ENCODE measurements around the gene DCAF8L2.
"Not testable (repeated sequence)": the region's sequence is repeated elsewhere in the genome, so short reads cannot be mapped to it uniquely, and the experiment has no call there.

The DCAF8L2 gene

GRCh38 chrX:27590044-27590443 is at the start of gene DCAF8L2:
Gene DCAF8L2, plus strand, starts transcription at chrX:27590344. Its CDS starts 156,552 bp downstream, at chrX:27746896.
- no peak for DNase-seq

DNA sequence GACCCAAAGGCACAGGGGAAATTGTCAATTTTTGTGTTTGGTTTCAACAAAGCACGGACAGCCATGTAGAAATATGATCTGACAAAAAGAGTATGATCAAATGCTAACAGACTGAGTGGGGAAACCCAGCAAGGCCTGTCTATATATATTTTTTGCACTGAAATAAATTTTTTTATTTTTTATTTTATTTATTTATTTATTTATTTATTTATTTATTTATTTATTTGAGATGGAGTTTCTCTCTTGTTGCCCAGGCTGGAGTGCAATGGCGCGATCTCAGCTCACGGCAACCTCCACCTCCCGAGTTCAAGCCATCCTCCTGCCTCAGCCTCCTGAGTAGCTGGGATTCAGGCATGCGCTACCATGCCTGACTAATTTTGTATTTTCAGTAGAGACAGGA is 49.0 kb upstream of the DCAF8L2 start:
- not testable (repeated sequence) for DNase-seq

GRCh38 chrX:27548624-27549023 is 41.5 kb upstream of the DCAF8L2 start:
- DNase-seq = no peak

DNA sequence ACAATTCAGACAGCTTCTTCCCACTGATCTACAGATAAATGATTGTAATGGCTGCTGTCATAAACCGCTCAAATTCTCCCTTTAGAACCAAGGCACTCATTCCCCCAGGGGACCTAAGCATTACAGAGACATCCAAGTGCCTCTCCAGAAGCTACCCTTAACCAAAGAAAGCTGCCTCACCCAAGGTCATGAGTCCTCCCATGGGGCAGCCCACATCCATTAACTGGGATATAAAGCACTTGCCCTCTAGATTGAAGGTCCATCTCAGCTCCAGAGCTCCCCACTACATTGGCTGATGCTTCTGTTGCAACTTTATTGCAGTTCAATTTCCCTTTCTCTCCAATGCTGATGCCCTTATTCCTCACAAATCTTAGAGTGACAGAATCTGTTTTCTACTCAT is 40.5 kb upstream of the DCAF8L2 start:
- DNase-seq = no peak

GRCh38 chrX:27555514-27555913 is 34.6 kb upstream of the DCAF8L2 start:
- DNase-seq = no peak

DNA sequence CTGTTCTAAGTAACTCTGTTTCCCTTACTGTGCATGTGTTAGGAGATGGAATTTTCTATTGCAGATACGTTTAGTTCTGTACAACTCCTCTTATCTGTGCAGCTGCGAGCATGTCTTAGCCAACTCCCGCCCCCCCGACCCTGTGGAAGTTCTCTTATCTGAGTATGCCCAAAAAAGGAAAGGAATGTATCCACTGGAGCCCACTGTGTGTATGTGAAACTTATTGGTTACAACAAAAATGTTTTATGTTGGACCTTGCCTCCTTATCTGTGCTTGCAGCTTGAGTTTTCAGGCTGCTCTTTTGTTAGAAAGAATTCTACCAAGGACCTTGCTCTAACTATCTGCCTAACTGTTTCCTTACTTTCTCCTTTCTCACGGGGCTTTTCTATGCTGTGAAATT is 24.2 kb upstream of the DCAF8L2 start:
- no peak for DNase-seq

- no peak for DNase-seq
Observed at GRCh38 chrX:27571164-27571563, 19.0 kb upstream of the DCAF8L2 start.

DNA sequence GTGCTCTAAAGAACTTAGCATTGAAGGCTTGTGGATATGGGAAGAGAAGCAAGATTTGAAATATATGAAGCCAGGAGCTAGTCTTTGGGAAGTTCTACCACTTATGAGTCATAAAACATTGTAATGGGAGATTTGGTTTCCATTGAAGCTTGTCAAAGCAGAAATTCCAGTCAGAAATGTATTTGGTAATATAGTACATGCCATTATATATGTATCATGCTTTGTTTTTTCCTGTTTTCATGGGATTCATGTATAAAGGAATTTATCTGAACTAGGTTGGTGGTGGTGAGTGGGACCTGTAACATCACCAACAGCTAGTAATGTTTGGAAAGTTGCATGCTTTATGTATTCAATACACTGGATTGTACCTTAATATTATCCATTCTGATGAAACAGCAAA is 14.6 kb upstream of the DCAF8L2 start:
- no peak for DNase-seq

- no peak for DNase-seq
Observed at GRCh38 chrX:27583976-27584375, 6.2 kb upstream of the DCAF8L2 start.

DNA sequence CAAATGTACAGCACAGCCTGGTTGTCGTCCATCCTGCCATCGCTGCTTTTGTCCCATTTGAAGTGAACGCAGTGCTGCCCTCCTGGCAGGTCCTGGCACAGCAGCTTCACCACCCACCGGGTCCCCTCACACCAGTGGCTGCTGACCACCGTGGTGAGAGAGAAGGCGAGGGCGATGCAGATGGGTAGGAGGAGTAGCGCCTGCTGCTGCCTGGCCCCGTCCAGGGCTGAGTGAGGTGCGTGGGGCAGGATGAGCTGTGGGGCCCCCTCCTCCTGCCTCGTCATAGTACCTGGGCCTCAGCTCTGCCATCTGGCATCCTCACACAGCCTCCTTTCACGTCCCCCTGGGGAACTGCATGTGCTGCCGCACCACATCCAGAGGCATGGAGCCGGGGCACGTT is 1.8 kb downstream of the DCAF8L2 start:
- DNase-seq = no peak

DNA sequence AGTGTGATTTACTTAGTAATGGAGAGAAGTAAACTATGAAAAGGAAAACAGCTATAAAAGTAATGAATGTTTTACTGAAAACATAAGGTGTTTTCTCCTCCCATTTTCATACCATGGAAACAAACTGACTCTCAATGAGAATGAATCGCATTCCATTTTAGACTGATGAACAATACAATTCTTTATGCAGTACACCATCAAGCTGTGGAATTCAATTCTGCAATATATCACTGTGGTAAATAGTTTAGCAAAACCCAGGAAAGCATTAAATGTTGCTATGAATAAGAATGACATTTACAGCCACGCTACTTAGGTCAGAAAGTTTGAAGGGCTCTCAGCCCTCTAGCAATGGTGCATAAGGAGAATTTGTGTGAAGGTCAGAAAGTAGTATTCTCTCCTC is 7.4 kb downstream of the DCAF8L2 start:
- no peak for DNase-seq

GRCh38 chrX:27598312-27598711 is 8.2 kb downstream of the DCAF8L2 start:
- no peak for DNase-seq

- DNase-seq = no peak
Observed at GRCh38 chrX:27599928-27600327, 9.8 kb downstream of the DCAF8L2 start.

- no peak for DNase-seq
Observed at GRCh38 chrX:27600686-27601085, 10.5 kb downstream of the DCAF8L2 start.

GRCh38 chrX:27608671-27609070 is 18.5 kb downstream of the DCAF8L2 start:
- DNase-seq = no peak

DNA sequence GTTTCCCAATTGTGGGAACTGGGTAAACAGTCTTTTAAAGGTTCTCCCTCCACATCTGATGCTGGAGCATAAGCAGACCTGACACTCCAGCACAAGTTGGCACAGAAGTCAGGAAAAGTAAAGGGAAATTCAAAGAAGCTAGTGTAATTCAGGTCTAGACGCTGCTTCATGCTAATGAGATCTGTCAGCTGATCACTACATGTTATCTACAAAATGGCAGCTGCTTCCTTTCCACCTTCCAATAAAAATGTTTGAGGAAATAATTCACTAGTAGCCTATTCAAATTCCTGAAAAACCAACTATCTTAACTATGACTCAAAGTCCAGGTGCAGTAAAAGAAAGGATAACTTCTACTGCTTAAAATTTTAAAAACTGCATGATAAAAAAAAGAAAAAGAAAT is 29.3 kb downstream of the DCAF8L2 start:
- DNase-seq = no peak

- DNase-seq = no peak
Observed at GRCh38 chrX:27619975-27620374, 29.8 kb downstream of the DCAF8L2 start.

GRCh38 chrX:27622883-27623282 is 32.7 kb downstream of the DCAF8L2 start:
- DNase-seq = no peak

GRCh38 chrX:27626066-27626465 is 35.9 kb downstream of the DCAF8L2 start:
- DNase-seq = no peak

DNA sequence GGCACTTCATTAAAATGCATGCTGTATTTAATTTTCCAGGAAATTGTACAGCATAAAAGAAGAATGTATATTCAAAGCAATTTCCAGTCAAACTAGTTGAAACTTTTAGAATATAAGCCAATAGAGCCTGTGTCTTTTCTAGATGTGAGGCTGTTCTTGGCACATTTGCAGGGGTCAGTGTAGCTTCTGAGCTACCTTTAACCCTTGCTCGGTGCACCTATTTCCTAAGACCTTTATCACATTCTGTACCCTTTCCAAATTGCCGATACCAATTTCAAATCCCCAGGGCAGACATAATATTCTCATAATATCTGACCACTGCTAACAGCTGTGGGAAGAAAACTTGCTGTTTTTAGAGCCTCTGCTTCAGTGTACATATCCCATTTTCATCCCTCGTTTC is 43.2 kb downstream of the DCAF8L2 start:
- DNase-seq = no peak

- DNase-seq = no peak
Observed at GRCh38 chrX:27656581-27656980, 66.4 kb downstream of the DCAF8L2 start.

DNA sequence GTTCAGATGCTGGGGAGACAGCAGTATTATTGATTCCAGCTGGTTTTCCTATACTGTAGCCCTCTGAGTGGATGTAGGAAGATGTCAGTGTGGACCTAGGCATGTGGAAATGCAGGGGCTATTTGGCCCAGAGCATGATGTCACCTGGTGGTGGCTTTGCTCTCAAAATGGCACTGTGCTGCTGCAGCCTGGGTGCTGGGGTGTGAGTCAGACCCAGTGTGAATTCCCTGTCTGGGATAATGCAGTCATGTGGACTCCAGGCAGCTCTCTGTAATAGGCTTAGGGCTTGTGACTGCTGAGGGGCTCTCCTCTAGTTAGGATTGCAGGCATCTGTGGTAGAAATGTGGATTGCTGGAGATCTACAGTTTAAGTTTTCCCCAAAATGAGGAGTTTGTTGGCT is 70.7 kb downstream of the DCAF8L2 start:
- DNase-seq = no peak

DNA sequence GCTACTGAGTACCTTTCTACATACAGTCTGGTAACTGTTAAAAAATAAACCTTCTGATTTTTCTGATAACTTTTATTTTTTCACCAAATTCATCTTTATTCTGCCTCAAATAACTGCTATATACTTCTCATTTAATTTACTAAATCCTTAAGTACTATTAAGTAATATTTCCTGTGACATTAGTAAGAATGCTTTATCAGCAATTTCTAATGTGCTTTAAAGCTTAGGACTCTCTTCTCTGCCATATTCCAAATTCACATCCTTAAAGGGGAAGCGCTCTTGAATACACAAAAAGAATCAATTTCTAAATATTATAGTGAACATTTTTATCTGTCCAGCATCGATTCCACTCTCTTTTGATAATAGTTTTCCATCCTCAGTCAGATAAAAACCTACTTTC is 81.1 kb downstream of the DCAF8L2 start:
- DNase-seq = no peak

GRCh38 chrX:27674491-27674890 is 84.3 kb downstream of the DCAF8L2 start:
- DNase-seq = no peak

- DNase-seq = no peak
Observed at GRCh38 chrX:27675493-27675892, 85.3 kb downstream of the DCAF8L2 start.

GRCh38 chrX:27679281-27679680 is 89.1 kb downstream of the DCAF8L2 start:
- no peak for DNase-seq

All from NCI-H187 treated with DMSO at 0.1 percent for 48 hours (cell line).